Astrocyte (in vitro differentiated cells and primary cell): Measurements from ENCODE around the gene WNT11.

Source experiments
- EZH2 ChIP-seq: IDR thresholded peaks from 2 replicates; pipeline ENCODE4 v1.6.1; 2012; ENCODE audit warnings: mild to moderate bottlenecking, low read length, inconsistent platforms; ENCODE audit not compliant: insufficient read depth
- TF ChIP-seq, protein P1 (sequence below): IDR thresholded peaks from 2 replicates; pipeline ENCODE4 v1.5.1; 2011; ENCODE audit warnings: low read depth, mild to moderate bottlenecking, inconsistent platforms, low read length, moderate library complexity; ENCODE audit not compliant: insufficient read depth

DNA sequence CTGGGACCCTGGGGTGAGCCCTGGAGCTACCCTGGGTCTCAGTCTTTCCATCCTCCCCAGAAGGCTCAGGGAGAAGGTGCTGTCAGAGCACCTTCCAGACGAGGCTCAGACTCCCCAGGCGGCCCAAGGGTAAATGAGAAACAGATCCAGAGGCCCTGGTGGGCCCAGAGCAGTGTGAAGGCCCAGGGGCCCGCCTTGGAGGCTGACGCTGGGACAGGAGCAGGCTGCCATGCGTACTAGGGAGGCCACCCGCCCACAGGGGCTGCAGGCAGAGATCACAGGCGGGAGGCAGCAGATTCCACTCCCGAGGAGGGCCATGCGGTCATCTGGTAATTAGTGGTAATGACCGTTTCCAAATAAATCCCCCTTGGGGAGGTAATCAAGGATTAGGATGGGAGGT lies 5.2 kb downstream of the WNT11 start:
- TF ChIP-seq, protein P1, sequence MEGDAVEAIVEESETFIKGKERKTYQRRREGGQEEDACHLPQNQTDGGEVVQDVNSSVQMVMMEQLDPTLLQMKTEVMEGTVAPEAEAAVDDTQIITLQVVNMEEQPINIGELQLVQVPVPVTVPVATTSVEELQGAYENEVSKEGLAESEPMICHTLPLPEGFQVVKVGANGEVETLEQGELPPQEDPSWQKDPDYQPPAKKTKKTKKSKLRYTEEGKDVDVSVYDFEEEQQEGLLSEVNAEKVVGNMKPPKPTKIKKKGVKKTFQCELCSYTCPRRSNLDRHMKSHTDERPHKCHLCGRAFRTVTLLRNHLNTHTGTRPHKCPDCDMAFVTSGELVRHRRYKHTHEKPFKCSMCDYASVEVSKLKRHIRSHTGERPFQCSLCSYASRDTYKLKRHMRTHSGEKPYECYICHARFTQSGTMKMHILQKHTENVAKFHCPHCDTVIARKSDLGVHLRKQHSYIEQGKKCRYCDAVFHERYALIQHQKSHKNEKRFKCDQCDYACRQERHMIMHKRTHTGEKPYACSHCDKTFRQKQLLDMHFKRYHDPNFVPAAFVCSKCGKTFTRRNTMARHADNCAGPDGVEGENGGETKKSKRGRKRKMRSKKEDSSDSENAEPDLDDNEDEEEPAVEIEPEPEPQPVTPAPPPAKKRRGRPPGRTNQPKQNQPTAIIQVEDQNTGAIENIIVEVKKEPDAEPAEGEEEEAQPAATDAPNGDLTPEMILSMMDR = no peak
- TF ChIP-seq EZH2 = no peak
